Testis (tissue), 2 donors: ENCODE measurements around the gene OS9.

ENCODE experiments used
- POLR2A ChIP-seq: fragments of 450-650 bp; IDR thresholded peaks from one replicate; pipeline ENCODE4 v1.6.1; 2017; ENCODE audit warnings: antibody characterized with exemption, mild to moderate bottlenecking, moderate library complexity
- TF ChIP-seq, protein P1 (sequence below), 3 experiments: fragments of 450-650 bp in 2 of 3; fragments of 200-600 bp in 1 of 3; sonication (generic) in 1 of 3; IDR thresholded peaks; one replicate each; pipeline ENCODE4 v1.5.1; 2016 to 2019; ENCODE audit warnings: antibody characterized with exemption in 3 of 3, mild to moderate bottlenecking in 2 of 3, moderate library complexity in 1 of 3

DNA sequence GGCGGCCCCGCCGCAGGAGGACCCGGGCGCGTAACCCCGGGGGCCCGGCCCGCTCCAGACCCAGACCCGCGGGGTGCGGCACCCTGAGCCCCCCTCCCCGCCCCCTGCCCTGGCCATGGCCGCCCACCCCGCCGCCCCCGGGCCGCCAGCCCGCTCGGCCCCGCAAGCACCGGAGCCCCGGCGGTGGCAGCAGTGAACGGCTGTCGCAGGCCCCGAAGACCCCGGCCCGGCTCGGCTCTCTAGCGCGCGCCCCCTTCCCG is 61.2 kb downstream of the OS9 start:
- TF ChIP-seq, protein P1, sequence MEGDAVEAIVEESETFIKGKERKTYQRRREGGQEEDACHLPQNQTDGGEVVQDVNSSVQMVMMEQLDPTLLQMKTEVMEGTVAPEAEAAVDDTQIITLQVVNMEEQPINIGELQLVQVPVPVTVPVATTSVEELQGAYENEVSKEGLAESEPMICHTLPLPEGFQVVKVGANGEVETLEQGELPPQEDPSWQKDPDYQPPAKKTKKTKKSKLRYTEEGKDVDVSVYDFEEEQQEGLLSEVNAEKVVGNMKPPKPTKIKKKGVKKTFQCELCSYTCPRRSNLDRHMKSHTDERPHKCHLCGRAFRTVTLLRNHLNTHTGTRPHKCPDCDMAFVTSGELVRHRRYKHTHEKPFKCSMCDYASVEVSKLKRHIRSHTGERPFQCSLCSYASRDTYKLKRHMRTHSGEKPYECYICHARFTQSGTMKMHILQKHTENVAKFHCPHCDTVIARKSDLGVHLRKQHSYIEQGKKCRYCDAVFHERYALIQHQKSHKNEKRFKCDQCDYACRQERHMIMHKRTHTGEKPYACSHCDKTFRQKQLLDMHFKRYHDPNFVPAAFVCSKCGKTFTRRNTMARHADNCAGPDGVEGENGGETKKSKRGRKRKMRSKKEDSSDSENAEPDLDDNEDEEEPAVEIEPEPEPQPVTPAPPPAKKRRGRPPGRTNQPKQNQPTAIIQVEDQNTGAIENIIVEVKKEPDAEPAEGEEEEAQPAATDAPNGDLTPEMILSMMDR (IDR thresholded peaks at IDR 0.05): no peak
- TF ChIP-seq POLR2A: no peak
